AG10803 (cell line): ENCODE data around the gene DIAPH1.

ENCODE experiments used
- DNase-seq: peaks from one replicate; pipeline ENCODE4 v3.0.0; 2010; ENCODE audit warnings: low read depth
- H3K4me3 ChIP-seq: 2 replicates; pipeline ENCODE4 v1.5.1; 2011; ENCODE audit warnings: mild to moderate bottlenecking, low read length, control low read depth
- TF ChIP-seq, protein P1 (sequence below): conservative IDR thresholded peaks from 2 replicates; pipeline ENCODE4 v1.5.1; 2011; ENCODE audit warnings: mild to moderate bottlenecking, low read length, control low read depth, inconsistent platforms

The DIAPH1 gene

GRCh38 chr5:141639357-141640050 is 20.7 kb upstream of the DIAPH1 start:
- no peak overlapping the region for H3K4me3 ChIP-seq
- TF ChIP-seq, protein P1, sequence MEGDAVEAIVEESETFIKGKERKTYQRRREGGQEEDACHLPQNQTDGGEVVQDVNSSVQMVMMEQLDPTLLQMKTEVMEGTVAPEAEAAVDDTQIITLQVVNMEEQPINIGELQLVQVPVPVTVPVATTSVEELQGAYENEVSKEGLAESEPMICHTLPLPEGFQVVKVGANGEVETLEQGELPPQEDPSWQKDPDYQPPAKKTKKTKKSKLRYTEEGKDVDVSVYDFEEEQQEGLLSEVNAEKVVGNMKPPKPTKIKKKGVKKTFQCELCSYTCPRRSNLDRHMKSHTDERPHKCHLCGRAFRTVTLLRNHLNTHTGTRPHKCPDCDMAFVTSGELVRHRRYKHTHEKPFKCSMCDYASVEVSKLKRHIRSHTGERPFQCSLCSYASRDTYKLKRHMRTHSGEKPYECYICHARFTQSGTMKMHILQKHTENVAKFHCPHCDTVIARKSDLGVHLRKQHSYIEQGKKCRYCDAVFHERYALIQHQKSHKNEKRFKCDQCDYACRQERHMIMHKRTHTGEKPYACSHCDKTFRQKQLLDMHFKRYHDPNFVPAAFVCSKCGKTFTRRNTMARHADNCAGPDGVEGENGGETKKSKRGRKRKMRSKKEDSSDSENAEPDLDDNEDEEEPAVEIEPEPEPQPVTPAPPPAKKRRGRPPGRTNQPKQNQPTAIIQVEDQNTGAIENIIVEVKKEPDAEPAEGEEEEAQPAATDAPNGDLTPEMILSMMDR: no peak
- no peak for DNase-seq

- TF ChIP-seq, protein P1: no peak
- no peak for DNase-seq
- no peak overlapping the region for H3K4me3 ChIP-seq
These were observed 20.0 kb upstream of the DIAPH1 start for GRCh38 chr5:141638771-141639170.

- peak overlapping the region; percentile 99 for H3K4me3 ChIP-seq
- peak; percentile 34 for DNase-seq
- TF ChIP-seq, protein P1: peak; percentile 25
These were observed 19.1 kb upstream of the DIAPH1 start for GRCh38 chr5:141637767-141638419.

- TF ChIP-seq, protein P1: no peak
- H3K4me3 ChIP-seq: peak overlapping the region; percentile 99
- DNase-seq: no peak
These were observed 18.4 kb upstream of the DIAPH1 start for GRCh38 chr5:141637123-141637766.

DNA sequence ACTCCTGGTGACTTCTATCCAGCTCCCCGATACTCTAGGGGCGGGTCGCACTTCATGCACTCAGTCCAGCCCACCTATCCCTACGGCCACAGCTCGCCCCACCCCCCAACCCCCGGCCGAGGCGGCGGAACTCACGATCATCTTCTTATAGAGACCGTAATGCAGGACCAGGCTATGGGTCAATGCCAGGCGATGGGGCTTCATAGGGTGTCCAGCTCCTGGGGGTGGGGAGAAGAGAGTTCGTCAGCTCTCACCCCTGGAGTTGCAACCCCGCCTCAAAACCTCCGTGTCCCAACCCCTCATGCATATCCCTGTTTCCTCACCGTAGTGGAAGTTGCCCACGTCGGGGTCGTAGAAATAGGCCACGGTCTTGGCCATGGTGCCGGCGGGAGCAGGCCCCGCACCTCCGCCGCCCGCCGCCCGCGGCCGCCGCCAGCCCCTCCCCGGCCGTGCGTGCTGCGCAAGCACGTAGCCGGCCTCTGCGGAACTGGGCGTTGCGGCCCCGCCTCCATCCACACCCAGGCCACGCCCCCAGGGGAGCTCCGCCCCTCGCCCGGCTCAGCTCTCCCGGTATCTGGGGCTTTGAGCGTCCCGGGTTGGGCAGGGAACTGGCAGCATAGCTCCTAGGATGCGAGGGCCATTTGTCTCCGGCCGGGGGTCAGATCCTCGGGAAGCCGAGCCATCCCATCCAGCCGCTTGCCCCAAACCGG is 17.8 kb upstream of the DIAPH1 start, which contains the start of the genes HDAC3 and RELL2:
TSS of gene HDAC3 (minus strand) at position 437 of the 710 bp plus-strand sequence. CDS start at position 378, 59 bp downstream.
TSS of gene RELL2 (plus strand) at position 585 of the 710 bp plus-strand sequence. CDS start 1,229 bp downstream, outside the sequence.
- TF ChIP-seq, protein P1: no peak
- H3K4me3 ChIP-seq: peak within 1 kb of the TSS; percentile 99
- DNase-seq: peak; percentile 85

GRCh38 chr5:141636106-141636412 is 17.3 kb upstream of the DIAPH1 start:
- H3K4me3 ChIP-seq: peak overlapping the region; percentile 99
- no peak for DNase-seq
- TF ChIP-seq, protein P1: no peak
